LNCAP (cell line): ENCODE data around the gene CCDC148.

ENCODE experiments used
- TF ChIP-seq, protein P1 (sequence below): fragments of 450-650 bp; IDR thresholded peaks from 2 replicates; pipeline ENCODE4 v1.5.1; 2017; ENCODE audit warnings: mild to moderate bottlenecking

Gene CCDC148

GRCh38 chr2:158134655-158135054 is 321.9 kb downstream of the CCDC148 start:
- TF ChIP-seq, protein P1, sequence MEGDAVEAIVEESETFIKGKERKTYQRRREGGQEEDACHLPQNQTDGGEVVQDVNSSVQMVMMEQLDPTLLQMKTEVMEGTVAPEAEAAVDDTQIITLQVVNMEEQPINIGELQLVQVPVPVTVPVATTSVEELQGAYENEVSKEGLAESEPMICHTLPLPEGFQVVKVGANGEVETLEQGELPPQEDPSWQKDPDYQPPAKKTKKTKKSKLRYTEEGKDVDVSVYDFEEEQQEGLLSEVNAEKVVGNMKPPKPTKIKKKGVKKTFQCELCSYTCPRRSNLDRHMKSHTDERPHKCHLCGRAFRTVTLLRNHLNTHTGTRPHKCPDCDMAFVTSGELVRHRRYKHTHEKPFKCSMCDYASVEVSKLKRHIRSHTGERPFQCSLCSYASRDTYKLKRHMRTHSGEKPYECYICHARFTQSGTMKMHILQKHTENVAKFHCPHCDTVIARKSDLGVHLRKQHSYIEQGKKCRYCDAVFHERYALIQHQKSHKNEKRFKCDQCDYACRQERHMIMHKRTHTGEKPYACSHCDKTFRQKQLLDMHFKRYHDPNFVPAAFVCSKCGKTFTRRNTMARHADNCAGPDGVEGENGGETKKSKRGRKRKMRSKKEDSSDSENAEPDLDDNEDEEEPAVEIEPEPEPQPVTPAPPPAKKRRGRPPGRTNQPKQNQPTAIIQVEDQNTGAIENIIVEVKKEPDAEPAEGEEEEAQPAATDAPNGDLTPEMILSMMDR: no peak

GRCh38 chr2:158134055-158134454 is 322.5 kb downstream of the CCDC148 start:
- TF ChIP-seq, protein P1: no peak

- TF ChIP-seq, protein P1: no peak
Measured at GRCh38 chr2:158131919-158132566, 324.5 kb downstream of the CCDC148 start.

GRCh38 chr2:158131483-158131912 is 325.1 kb downstream of the CCDC148 start:
- TF ChIP-seq, protein P1: no peak

- TF ChIP-seq, protein P1: no peak
Measured at GRCh38 chr2:158130832-158131473, 325.6 kb downstream of the CCDC148 start.

- TF ChIP-seq, protein P1: no peak
Measured at GRCh38 chr2:158129037-158129436, 327.5 kb downstream of the CCDC148 start.

DNA sequence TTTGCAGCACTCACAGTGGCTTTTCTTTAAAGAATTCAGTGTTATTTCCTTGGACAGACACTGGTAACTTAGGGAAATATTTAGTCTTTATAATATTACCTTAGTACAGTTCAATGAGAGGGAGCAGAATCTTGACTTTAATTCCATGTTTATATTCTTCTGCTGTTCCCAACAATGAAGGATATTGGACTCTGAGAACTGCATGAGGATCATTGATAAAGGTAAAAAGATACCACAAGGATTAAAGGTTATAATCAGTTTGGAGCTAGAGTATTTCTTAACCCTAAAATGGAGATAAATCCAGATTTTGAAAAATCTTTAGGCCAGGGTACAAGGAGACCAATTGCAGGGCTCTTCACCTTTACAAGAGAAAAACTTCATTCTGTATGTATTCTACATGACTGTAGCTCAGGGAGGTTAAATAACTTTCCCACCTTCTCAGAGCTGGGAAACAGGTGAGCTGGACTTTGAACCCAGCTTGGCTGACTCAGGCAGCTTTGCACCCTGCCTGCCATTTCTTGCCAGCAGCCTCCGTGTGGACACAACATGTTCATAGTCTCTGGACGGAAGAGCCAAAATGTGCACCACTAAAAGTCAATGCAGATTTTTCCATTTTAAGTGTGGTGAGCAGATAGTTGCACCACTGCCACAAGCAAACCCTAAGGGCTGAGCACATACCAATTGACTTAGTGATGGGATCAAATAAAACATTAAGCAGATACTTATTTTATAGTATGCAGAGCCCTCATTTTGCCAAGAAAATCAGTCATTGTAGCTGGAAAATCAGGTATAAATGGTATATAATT is 328.2 kb downstream of the CCDC148 start:
- TF ChIP-seq, protein P1: no peak
